Myometrial cell (primary cell): ENCODE measurements around the gene CD40LG. TPM values are rescaled to one million over a fixed set of nuclear protein-coding genes. Genes with fewer than 3 reads are reported as not detected.

Experiments
- total RNA-seq: library from RNA; depleted of rRNA; stranded (reverse); fragments of >200 nt; gene quantifications from 2 replicates; pipeline ENCODE4 v1.2.3, GENCODE V29; 2015

The CD40LG gene
- not detected in 2 replicates for total RNA-seq

DNA sequence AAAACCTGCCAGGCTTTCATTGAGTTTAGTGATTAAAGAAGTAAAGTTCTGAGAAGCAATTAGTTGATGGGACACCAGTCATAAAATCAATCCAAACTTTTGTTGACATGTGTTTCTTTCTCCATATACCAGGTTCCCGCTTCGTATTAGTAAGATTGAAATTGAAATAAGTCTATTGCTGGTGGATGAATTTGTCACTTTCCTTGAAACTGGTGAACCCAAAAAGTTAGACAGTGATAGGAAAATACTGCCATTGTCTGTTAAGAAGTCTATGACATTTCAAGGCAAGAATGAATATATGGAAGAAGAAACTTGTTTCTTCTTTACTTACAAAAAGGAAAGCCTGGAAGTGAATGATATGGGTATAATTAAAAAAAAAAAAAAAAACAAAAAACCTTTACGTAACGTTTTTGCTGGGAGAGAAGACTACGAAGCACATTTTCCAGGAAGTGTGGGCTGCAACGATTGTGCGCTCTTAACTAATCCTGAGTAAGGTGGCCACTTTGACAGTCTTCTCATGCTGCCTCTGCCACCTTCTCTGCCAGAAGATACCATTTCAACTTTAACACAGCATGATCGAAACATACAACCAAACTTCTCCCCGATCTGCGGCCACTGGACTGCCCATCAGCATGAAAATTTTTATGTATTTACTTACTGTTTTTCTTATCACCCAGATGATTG lies at the start of gene CD40LG:
Gene CD40LG (plus strand): TSS at position 482 of the 684 bp plus-strand sequence. CDS start 91 bp downstream, at position 573.

Other genes starting within 250 kb of the CD40LG start
- gene BRS3, start 160.2 kb upstream of the CD40LG start, total RNA-seq, result not detected in 2 replicates
- gene HTATSF1, start 150.6 kb upstream of the CD40LG start, total RNA-seq, result 39.5 and 44.1 TPM in 2 replicates
- gene VGLL1, start 115.9 kb upstream of the CD40LG start, total RNA-seq, result not detected in 2 replicates
- 12.1 and 14.1 TPM in 2 replicates for gene ARHGEF6, start 132.8 kb downstream of the CD40LG start, total RNA-seq
- 226 and 295 TPM in 2 replicates for gene RBMX, start 232.6 kb downstream of the CD40LG start, total RNA-seq